22Rv1 (cell line): ENCODE data around the gene PCDHGC3.

Experiments used
- CTCF ChIP-seq: fragments of 450-650 bp; IDR thresholded peaks from 2 replicates; pipeline ENCODE4 v1.5.1; 2017; ENCODE audit warnings: mild to moderate bottlenecking
- ZFX ChIP-seq: fragments of 450-650 bp; IDR thresholded peaks from 2 replicates; pipeline ENCODE4 v1.6.1; 2017; ENCODE audit warnings: antibody characterized with exemption, borderline replicate concordance

GRCh38 chr5:141506381-141507155 is 30.8 kb downstream of the PCDHGC3 start:
- TF ChIP-seq CTCF: no peak
- no peak for TF ChIP-seq ZFX
